GM19395 (cell line): ENCODE data around the gene MAGEA12.
"Not testable (repeated sequence)": the region's sequence is repeated elsewhere in the genome, so short reads cannot be mapped to it uniquely, and the experiment has no call there.

ENCODE experiments used
- ATAC-seq: cut with Tn5 transposase; IDR thresholded peaks from one replicate; pipeline ENCODE4 v1.9.1; 2021; ENCODE audit warnings: mild to moderate bottlenecking, moderate library complexity; ENCODE audit not compliant: unreplicated experiment

MAGEA12 gene

DNA sequence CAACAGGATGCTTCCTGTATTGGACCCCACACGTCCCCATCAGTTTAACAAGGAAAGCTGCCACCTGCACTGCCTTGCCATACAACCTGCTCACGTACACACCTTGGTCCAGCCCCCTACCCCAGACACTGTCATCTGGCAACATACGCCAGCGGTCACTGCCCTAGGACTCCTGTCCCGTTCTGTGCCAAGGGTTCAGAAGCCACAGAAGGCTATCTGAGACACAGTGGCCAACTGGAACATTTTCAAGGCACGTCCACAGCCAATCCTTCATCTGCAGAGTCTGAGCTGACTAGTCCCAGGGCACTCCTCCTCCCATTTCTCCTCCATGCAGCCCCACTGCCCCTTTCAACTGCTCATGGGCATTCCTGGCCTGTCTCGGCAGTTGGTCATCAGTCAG, 28.0 kb downstream of the MAGEA12 start:
- not testable (repeated sequence) for ATAC-seq

DNA sequence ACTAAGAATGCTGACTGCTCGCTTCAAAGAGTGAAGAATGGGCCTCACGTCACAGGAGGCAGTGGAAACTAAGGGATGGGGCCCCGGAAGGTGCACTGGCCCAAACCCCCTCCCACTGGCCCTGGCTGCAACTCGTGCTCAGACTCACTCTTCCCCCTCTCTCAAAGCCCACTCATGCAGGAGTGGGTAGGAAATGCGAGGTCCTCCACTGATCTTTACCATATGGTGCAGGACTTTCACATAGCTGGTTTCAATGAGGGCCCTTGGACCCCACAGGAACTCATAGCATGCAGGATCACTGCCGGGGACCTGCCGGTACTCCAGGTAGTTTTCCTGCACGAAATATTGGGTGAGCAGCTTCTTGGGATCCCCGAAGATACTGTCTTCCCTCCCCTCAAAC, 33.0 kb downstream of the MAGEA12 start:
- ATAC-seq, result not testable (repeated sequence)

DNA sequence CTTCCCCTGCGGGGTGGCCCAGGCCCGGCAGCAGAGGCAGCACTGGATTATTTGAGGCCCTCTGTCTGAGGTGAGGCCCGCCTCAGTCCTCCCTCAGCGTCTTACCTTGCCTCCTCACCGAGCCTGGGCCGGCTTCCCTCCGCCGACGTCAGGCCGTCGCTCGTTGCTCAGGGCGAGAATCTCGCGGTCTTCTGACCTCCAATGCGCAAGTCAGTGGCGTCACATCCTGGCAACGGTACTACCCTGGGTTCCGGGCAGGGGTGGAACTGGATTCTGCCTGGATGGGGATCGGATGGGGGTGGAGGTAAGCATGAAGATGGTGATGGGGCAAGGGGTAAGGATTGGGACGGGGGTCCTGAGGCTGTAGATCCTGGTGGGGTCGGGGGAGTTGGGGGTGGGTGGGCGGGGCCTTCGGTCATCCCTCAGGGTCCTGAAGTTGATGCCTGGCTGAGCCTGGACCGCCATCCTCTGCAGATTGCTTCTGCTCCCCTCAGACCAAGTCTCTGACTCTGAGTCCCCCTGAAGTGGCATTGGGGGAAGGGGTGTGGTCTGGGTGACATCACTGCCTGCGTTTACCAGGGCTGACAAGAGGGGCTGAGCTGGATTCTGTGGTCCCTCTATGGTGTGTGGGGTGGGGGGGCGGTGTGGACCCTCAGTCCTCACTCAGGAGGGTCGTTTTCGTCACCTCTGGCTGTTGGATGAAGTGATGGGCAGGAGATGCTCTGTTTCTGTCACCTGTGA, 36.2 kb downstream of the MAGEA12 start, which contains the start of gene MAGEA6:
TSS of gene MAGEA6 (minus strand) at position 141 of the 741 bp plus-strand sequence. CDS start 2,039 bp downstream, outside the sequence.
- ATAC-seq, result not testable (repeated sequence)

DNA sequence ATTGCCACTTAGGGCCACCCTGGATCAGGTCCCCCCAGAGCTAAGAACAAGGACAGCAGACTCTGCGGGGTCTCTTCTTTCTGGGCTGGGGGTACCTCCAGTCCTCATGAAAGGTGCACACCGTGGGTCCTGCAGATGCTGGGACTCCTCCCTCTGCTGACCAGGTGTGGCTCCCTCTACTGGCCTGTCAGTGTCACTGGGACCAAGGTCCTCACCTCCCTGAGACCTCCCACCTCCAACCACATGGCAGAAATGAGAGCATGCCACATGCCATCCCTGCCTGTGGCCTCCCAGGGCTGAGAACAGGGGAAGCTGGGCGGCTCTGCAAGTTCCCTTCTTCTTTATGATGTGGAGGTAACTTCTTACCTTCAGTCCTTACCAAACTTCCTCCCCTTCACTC, 53.5 kb downstream of the MAGEA12 start:
- ATAC-seq, result peak; percentile 81
